Measurements from ENCODE around the gene OPN1MW2.
"Not testable (repeated sequence)": the region's sequence is repeated elsewhere in the genome, so short reads cannot be mapped to it uniquely, and the experiment has no call there.

- not testable (repeated sequence) for TF ChIP-seq BHLHE40 (IDR thresholded peaks at IDR 0.05; ENCODE audit: borderline replicate concordance); SP1 (IDR thresholded peaks at IDR 0.05); FOXA1 (IDR thresholded peaks at IDR 0.05); ZNF384 (IDR thresholded peaks at IDR 0.05); LEF1 (IDR thresholded peaks at IDR 0.05; ENCODE audit: borderline replicate concordance); HDGF (IDR thresholded peaks at IDR 0.05; ENCODE audit: borderline replicate concordance); SUZ12 (IDR thresholded peaks at IDR 0.05); NFRKB (IDR thresholded peaks at IDR 0.05); ELF4 (IDR thresholded peaks at IDR 0.05); FOXM1 (IDR thresholded peaks at IDR 0.05; ENCODE audit: borderline replicate concordance)
Observed at GRCh38 chrX:154225292-154225691, 5.7 kb downstream of the OPN1MW2 start.
